Smooth muscle cell (in vitro differentiated cells): ENCODE results near the gene SLU7. TPM values are rescaled to one million over a fixed set of nuclear protein-coding genes. Genes with fewer than 3 reads are reported as not detected.

Experiments
- DNase-seq: peaks from one replicate; lab custom pipeline; 2025; ENCODE audit not compliant: unreplicated experiment; lab: John Stamatoyannopoulos, UW
- H2AFZ ChIP-seq: fragments of 200-600 bp; sonication (generic); 2 replicates; pipeline ENCODE4 v1.6.0; 2016; ENCODE audit warnings: antibody characterized with exemption, low read depth, mild to moderate bottlenecking
- H3F3A ChIP-seq: fragments of 200-600 bp; sonication (generic); 2 replicates; pipeline ENCODE4 v1.6.0; 2017; ENCODE audit warnings: antibody characterized with exemption, low read depth
- H3K27ac ChIP-seq: fragments of 200-600 bp; sonication (generic); 2 replicates; pipeline ENCODE4 v1.5.1; 2016; ENCODE audit warnings: low read depth, mild to moderate bottlenecking
- H3K27me3 ChIP-seq: fragments of 200-600 bp; sonication (generic); 2 replicates; pipeline ENCODE4 v1.6.1; 2016; ENCODE audit warnings: low read depth, mild to moderate bottlenecking
- H3K36me3 ChIP-seq: fragments of 200-600 bp; sonication (generic); 2 replicates; pipeline ENCODE4 v1.5.1; 2016; ENCODE audit warnings: low read depth
- H3K4me1 ChIP-seq: fragments of 200-600 bp; sonication (generic); 2 replicates; pipeline ENCODE4 v1.5.1; 2016; ENCODE audit warnings: low read depth
- H3K4me2 ChIP-seq: fragments of 200-600 bp; sonication (generic); 2 replicates; pipeline ENCODE4 v1.6.0; 2016; ENCODE audit warnings: mild to moderate bottlenecking
- H3K4me3 ChIP-seq: fragments of 200-600 bp; sonication (generic); 2 replicates; pipeline ENCODE4 v1.5.1; 2016; ENCODE audit warnings: mild to moderate bottlenecking
- H3K79me2 ChIP-seq: fragments of 200-600 bp; sonication (generic); 2 replicates; pipeline ENCODE4 v1.6.0; 2016; ENCODE audit warnings: low read depth, mild to moderate bottlenecking
- H3K9ac ChIP-seq: fragments of 200-600 bp; sonication (generic); 2 replicates; pipeline ENCODE4 v1.6.0; 2016; ENCODE audit warnings: low read depth
- H3K9me3 ChIP-seq: fragments of 200-600 bp; sonication (generic); replicated peaks from 2 replicates; pipeline ENCODE4 v1.5.1; 2016; ENCODE audit warnings: low read depth
- H4K20me1 ChIP-seq: fragments of 200-600 bp; sonication (generic); 2 replicates; pipeline ENCODE4 v1.6.0; 2016; ENCODE audit warnings: low read depth
- WGBS: methylation state at CpG from one replicate; pipeline ENCODE4 v1.1.7; 2016; ENCODE audit warnings: low lambda C conversion rate; 5-methylcytosine and 5-hydroxymethylcytosine counted together
- polyA plus RNA-seq: library from polyadenylated mRNA; unstranded; fragments of >200 nt; fragmentation: Nextera tagmentation; extraction: Ambion mirVana; gene quantifications from 2 replicates; pipeline ENCODE4 v1.2.1, GENCODE V29; 2016
- total RNA-seq: library from RNA; depleted of rRNA; stranded (reverse); fragments of >200 nt; gene quantifications from 2 replicates; pipeline ENCODE4 v1.2.3, GENCODE V29; 2014
- TF ChIP-seq, protein P1 (sequence below): fragments of 200-600 bp; sonication (generic); IDR thresholded peaks from 2 replicates; pipeline ENCODE4 v1.5.1; 2017; ENCODE audit warnings: borderline replicate concordance, mild to moderate bottlenecking, antibody characterized with exemption; ENCODE audit not compliant: insufficient read depth, poor library complexity, severe bottlenecking

SLU7 gene
- total and polyA plus RNA-seq, 2 experiments from 2014 or later = 46.3 to 48.1 TPM

DNA sequence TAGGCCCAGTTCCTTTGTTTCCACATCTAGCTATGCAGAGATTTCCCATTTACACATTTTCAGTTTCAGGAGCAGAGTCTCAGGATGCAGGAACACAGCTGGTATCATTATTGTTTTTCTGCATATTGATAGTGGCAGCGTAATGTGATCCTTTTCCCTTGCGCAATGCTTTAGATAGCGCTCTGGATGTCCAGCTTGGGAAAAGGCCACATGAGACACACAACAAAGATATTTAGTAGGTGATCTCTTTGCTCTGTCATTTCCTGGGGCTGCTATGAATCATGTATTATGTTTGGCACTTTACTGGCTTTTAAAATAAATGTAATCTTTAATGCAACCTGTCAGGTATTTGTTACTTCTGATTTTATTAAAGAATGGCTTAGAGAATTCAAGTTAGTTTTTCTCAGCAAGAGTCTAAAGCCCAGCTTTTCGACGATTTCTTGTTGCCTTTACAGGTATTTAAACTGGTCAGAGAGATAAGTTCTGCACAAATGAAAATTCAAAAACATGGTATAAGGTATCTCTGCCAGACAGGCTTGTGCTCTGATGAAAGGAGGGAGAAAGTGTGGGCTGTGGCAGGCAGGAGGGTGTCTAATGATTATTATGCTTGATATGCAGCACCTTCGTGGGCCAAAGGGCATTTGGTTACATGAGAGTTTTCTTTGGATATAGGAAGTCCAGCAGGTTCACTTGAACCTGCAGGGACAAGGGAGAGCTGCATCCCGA lies 45.0 kb upstream of the SLU7 start:
- peak overlapping the region; percentile 3 for H3K27ac ChIP-seq
- WGBS = 65% methylated on average over 7 of the region's 7 CpGs

GRCh38 chr5:160463227-160463626 lies 44.3 kb upstream of the SLU7 start:
- no peak overlapping the region for H3K27ac ChIP-seq
- peaks cover 6% of the 10 kb centered on the region for H3F3A ChIP-seq
- H3K4me1 ChIP-seq = no peaks in the 10 kb centered on the region
- no peak overlapping the region for H3K4me3 ChIP-seq
- H3K9ac ChIP-seq = no peak overlapping the region
- no peaks in the 10 kb centered on the region for H3K36me3 ChIP-seq
- TF ChIP-seq, protein P1, sequence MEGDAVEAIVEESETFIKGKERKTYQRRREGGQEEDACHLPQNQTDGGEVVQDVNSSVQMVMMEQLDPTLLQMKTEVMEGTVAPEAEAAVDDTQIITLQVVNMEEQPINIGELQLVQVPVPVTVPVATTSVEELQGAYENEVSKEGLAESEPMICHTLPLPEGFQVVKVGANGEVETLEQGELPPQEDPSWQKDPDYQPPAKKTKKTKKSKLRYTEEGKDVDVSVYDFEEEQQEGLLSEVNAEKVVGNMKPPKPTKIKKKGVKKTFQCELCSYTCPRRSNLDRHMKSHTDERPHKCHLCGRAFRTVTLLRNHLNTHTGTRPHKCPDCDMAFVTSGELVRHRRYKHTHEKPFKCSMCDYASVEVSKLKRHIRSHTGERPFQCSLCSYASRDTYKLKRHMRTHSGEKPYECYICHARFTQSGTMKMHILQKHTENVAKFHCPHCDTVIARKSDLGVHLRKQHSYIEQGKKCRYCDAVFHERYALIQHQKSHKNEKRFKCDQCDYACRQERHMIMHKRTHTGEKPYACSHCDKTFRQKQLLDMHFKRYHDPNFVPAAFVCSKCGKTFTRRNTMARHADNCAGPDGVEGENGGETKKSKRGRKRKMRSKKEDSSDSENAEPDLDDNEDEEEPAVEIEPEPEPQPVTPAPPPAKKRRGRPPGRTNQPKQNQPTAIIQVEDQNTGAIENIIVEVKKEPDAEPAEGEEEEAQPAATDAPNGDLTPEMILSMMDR = no peak
- DNase-seq = no peak
- no peaks in the 10 kb centered on the region for H3K79me2 ChIP-seq
- WGBS = 94% methylated on average over 4 of the region's 4 CpGs
- no peak overlapping the region for H3K4me2 ChIP-seq
- H3K27me3 ChIP-seq = no peaks in the 10 kb centered on the region
- no peak overlapping the region for H2AFZ ChIP-seq
- H4K20me1 ChIP-seq = no peaks in the 10 kb centered on the region
- no peaks in the 10 kb centered on the region for H3K9me3 ChIP-seq

More for the DNA sequence above, 45.0 kb upstream of the SLU7 start:
- Histone ChIP-seq H3K9ac (no peak overlapping the region), H4K20me1 (no peaks in the 10 kb centered on the region), H2AFZ (no peak overlapping the region), H3K9me3 (no peaks in the 10 kb centered on the region), H3F3A (peaks cover 6% of the 10 kb centered on the region), H3K36me3 (no peaks in the 10 kb centered on the region), H3K27me3 (no peaks in the 10 kb centered on the region), H3K79me2 (peaks cover 4% of the 10 kb centered on the region), H3K4me2 (peak overlapping the region; percentile 13), H3K4me1 (no peaks in the 10 kb centered on the region), H3K4me3 (no peak overlapping the region)
- no peak for DNase-seq
- TF ChIP-seq, protein P1 = no peak

GRCh38 chr5:160462167-160462566 lies 43.3 kb upstream of the SLU7 start:
- TF ChIP-seq, protein P1 = no peak
- Histone ChIP-seq H3K4me3 (no peak overlapping the region), H4K20me1 (no peaks in the 10 kb centered on the region), H3K36me3 (no peaks in the 10 kb centered on the region), H3K4me2 (no peak overlapping the region), H3K9ac (no peak overlapping the region), H3K27me3 (no peaks in the 10 kb centered on the region), H3K79me2 (no peaks in the 10 kb centered on the region), H3K9me3 (no peaks in the 10 kb centered on the region), H3K4me1 (no peaks in the 10 kb centered on the region), H3F3A (peaks cover 6% of the 10 kb centered on the region), H2AFZ (no peak overlapping the region), H3K27ac (no peak overlapping the region)
- no peak for DNase-seq
- WGBS = 73% methylated on average over 2 of the region's 2 CpGs

DNA sequence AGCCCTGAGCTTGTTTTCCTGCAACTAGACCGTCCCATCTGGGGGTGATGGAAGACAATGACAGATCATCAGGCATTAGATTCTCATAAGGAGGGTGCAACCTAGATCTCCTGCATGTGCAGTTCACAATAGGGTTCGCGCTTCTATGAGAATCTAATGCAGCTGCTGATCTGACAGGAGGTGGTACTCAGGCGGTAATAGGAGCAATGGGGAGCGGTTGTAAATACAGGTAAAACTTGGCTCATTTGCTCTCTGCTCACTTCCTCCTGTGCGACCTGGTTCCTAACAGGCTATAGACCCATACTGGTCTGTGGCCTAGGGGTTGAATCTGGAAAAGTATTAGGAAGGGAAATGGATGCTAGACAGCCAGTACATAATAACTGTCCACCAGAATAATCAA lies 42.5 kb upstream of the SLU7 start:
- 82% methylated on average over 6 of the region's 6 CpGs for WGBS
- TF ChIP-seq, protein P1 = no peak
- Histone ChIP-seq H3K4me1 (no peaks in the 10 kb centered on the region), H3F3A (peaks cover 6% of the 10 kb centered on the region), H4K20me1 (no peaks in the 10 kb centered on the region), H2AFZ (no peak overlapping the region), H3K9me3 (no peaks in the 10 kb centered on the region), H3K27me3 (no peaks in the 10 kb centered on the region), H3K36me3 (no peaks in the 10 kb centered on the region), H3K9ac (no peak overlapping the region), H3K27ac (no peak overlapping the region), H3K79me2 (no peaks in the 10 kb centered on the region), H3K4me2 (no peak overlapping the region), H3K4me3 (no peak overlapping the region)
- DNase-seq = no peak
